ENCODE results near the gene PTCHD1. TPM values are rescaled to one million over a fixed set of nuclear protein-coding genes. Genes with fewer than 3 reads are reported as not detected.

Gene PTCHD1
- total RNA-seq: not detected in 2 replicates

GRCh38 chrX:23334848-23335599 lies at the start of gene PTCHD1:
TSS of gene PTCHD1 (plus strand) at chrX:23334849. CDS start at chrX:23334876, 27 bp downstream.

